Fibroblast of villous mesenchyme (primary cell): ENCODE results near the gene CNGA2. TPM values are rescaled to one million over a fixed set of nuclear protein-coding genes. Genes with fewer than 3 reads are reported as not detected.

ENCODE experiments used
- DNase-seq: peaks from one replicate; pipeline ENCODE4 v3.0.0-alpha.2; 2010; ENCODE audit warnings: low read depth
- H3K4me3 ChIP-seq: 2 replicates; pipeline ENCODE4 v1.5.1; 2011; ENCODE audit warnings: low read depth, mild to moderate bottlenecking, low read length
- total RNA-seq: library from RNA; depleted of rRNA; stranded (reverse); fragments of >200 nt; gene quantifications from 2 replicates; pipeline ENCODE4 v1.2.3, GENCODE V29; 2012
- TF ChIP-seq, protein P1 (sequence below): IDR thresholded peaks from 2 replicates; pipeline ENCODE4 v1.5.1; 2012; ENCODE audit warnings: low read depth, mild to moderate bottlenecking, low read length; ENCODE audit not compliant: insufficient read depth

Gene CNGA2
- total RNA-seq, 1 donor = not detected

DNA sequence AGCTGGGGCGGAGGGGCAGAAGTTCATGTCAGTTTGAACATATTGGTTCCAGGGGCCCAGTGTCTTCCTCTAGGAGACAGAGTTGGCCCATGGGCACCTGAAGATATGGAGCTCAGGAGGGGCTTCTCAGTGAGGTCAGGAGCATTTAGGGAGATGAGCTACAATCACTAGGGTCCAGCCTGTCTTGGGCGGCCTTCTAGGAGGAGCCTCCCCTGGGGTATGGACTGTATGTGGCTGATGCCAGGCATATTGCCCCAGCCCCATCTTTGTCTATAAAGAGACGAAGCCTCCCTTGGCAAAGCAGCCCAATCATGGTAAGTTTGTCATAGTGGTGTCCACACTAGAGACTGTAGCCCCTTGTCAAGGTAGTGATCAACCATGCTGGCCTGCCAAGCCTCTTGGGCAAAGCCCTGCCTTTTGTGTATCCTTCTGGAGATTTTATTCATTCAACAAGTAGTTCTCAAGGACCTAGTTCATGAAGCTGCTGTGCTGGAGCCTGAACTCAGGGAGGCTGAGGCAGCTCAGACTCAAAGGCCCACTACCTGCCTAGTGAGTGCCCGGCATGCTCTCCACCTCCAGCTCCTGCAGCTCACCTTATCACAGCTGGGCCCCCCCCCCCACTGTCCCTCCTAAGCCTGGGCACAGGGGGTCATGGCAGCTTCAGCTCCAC, 5.4 kb upstream of the CNGA2 start:
- TF ChIP-seq, protein P1, sequence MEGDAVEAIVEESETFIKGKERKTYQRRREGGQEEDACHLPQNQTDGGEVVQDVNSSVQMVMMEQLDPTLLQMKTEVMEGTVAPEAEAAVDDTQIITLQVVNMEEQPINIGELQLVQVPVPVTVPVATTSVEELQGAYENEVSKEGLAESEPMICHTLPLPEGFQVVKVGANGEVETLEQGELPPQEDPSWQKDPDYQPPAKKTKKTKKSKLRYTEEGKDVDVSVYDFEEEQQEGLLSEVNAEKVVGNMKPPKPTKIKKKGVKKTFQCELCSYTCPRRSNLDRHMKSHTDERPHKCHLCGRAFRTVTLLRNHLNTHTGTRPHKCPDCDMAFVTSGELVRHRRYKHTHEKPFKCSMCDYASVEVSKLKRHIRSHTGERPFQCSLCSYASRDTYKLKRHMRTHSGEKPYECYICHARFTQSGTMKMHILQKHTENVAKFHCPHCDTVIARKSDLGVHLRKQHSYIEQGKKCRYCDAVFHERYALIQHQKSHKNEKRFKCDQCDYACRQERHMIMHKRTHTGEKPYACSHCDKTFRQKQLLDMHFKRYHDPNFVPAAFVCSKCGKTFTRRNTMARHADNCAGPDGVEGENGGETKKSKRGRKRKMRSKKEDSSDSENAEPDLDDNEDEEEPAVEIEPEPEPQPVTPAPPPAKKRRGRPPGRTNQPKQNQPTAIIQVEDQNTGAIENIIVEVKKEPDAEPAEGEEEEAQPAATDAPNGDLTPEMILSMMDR = no peak
- no peak overlapping the region for H3K4me3 ChIP-seq
- no peak for DNase-seq

GRCh38 chrX:151735219-151735618, 673 bp downstream of the CNGA2 start:
- TF ChIP-seq, protein P1 = no peak
- no peak for DNase-seq
- no peak overlapping the region for H3K4me3 ChIP-seq

DNA sequence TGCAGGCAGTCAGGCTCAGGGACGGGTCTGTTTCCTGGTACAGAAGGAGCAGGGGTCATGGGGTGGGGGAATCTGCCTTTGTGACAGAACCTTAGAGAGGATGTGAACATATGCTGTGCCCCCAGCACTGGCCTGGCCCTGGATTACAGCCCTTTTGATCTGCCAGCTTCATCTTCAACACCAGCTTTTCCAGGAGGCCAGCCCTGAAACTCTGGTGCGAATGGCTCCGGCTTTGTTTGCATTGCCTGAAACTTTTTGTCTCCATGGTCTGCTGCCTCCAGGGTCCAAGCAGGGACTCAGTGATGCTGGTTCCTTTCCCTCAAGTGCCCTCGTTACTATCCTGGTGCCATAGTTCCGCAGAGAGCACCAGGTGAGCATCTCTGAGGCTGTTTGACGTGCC, 2.1 kb downstream of the CNGA2 start:
- no peak for DNase-seq
- TF ChIP-seq, protein P1 = no peak
- no peak overlapping the region for H3K4me3 ChIP-seq

GRCh38 chrX:151737494-151737893, 2.9 kb downstream of the CNGA2 start:
- TF ChIP-seq, protein P1 = no peak
- no peak for DNase-seq
- no peak overlapping the region for H3K4me3 ChIP-seq

DNA sequence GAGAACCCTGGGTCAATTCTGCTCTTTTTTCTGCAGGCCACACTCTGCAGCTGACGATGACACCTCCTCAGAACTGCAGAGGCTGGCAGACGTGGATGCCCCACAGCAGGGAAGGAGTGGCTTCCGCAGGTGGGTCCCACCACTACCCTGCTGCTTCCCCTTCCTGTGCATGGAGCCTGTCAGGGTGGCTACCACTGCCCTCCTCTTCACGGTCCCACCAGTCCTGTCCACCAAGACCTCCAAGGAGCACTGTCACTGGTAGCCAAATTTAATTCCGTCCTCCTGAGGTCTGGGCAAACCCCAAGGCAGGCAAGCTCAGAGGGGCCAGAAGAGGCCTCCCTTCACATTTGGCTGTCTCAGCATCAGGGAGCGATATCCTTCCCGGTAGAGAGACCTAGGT, 4.2 kb downstream of the CNGA2 start:
- no peak for DNase-seq
- TF ChIP-seq, protein P1 = no peak
- H3K4me3 ChIP-seq = no peak overlapping the region

GRCh38 chrX:151741606-151742005, 7.1 kb downstream of the CNGA2 start:
- TF ChIP-seq, protein P1 = no peak
- DNase-seq = no peak
- H3K4me3 ChIP-seq = no peak overlapping the region

- DNase-seq = no peak
- H3K4me3 ChIP-seq = no peak overlapping the region
- TF ChIP-seq, protein P1 = no peak
Measured at GRCh38 chrX:151742311-151742710, 7.8 kb downstream of the CNGA2 start.
